CD14-positive monocyte (primary cell): Measurements from ENCODE around the gene MUS81. TPM values are rescaled to one million over a fixed set of nuclear protein-coding genes. Genes with fewer than 3 reads are reported as not detected.

Experiments used
- DNase-seq, 3 donors: peaks; one replicate each; pipeline ENCODE4 v3.0.0-alpha.2; 2011 to 2022
- H2AFZ ChIP-seq: 2 replicates; pipeline ENCODE4 v1.6.0; 2012; ENCODE audit warnings: mild to moderate bottlenecking, low read depth, low read length, inconsistent platforms; ENCODE audit not compliant: insufficient read depth, poor library complexity, severe bottlenecking
- H3K27ac ChIP-seq, 2 donors: 1 replicate in 1 of 2; 2 replicates in 1 of 2; pipeline ENCODE4 v1.5.1; 2012 to 2013; ENCODE audit warnings: low read length in 2 of 2, control low read depth in 1 of 2, inconsistent platforms in 1 of 2, low read depth in 1 of 2, mild to moderate bottlenecking in 1 of 2
- H3K27me3 ChIP-seq, 2 donors: one replicate each; pipeline versions ENCODE4 v1.6.0 to v1.6.1; 2011 to 2013; ENCODE audit warnings: low read length in 2 of 2; ENCODE audit not compliant: control insufficient read depth in 2 of 2, insufficient read depth in 2 of 2
- H3K36me3 ChIP-seq, 2 donors: replicated peaks in 1 of 2; 1 replicate in 1 of 2; 2 replicates in 1 of 2; pipeline versions ENCODE4 v1.5.1 to v1.6.1; 2012 to 2013; ENCODE audit warnings: low read length in 2 of 2, control low read depth in 1 of 2, inconsistent platforms in 1 of 2, mild to moderate bottlenecking in 1 of 2; ENCODE audit not compliant: insufficient read depth in 2 of 2, control insufficient read depth in 1 of 2
- H3K4me1 ChIP-seq, 2 donors: 1 replicate in 1 of 2; 2 replicates in 1 of 2; pipeline versions ENCODE4 v1.5.1 to v1.6.1; 2012 to 2013; ENCODE audit warnings: low read length in 2 of 2, control low read depth in 1 of 2, inconsistent platforms in 1 of 2, mild to moderate bottlenecking in 1 of 2, moderate library complexity in 1 of 2; ENCODE audit not compliant: insufficient read depth in 2 of 2, control insufficient read depth in 1 of 2
- H3K4me2 ChIP-seq: replicated peaks from 2 replicates; pipeline ENCODE3; 2012; ENCODE audit warnings: low read length, moderate library complexity, mild to moderate bottlenecking; ENCODE audit not compliant: poor library complexity, severe bottlenecking; ENCODE audit errors: extremely low read depth
- H3K4me3 ChIP-seq, 3 experiments: fragments of 200-600 bp in 1 of 3; sonication (generic) in 1 of 3; replicated peaks in 1 of 3; 1 replicate in 2 of 3; 2 replicates in 1 of 3; pipeline ENCODE4 v1.5.1; 2011 to 2013; ENCODE audit warnings: low read length in 3 of 3, mild to moderate bottlenecking in 3 of 3, control low read depth in 2 of 3, low read depth in 2 of 3, inconsistent platforms in 1 of 3, moderate library complexity in 1 of 3
- H3K79me2 ChIP-seq: 2 replicates; pipeline ENCODE4 v1.6.0; 2012; ENCODE audit warnings: mild to moderate bottlenecking, control low read depth, inconsistent platforms, low read length, moderate library complexity; ENCODE audit not compliant: insufficient read depth
- H3K9ac ChIP-seq: 2 replicates; pipeline ENCODE4 v1.6.0; 2017; ENCODE audit warnings: low read length, mild to moderate bottlenecking; ENCODE audit not compliant: insufficient read depth, poor library complexity, severe bottlenecking
- H3K9me3 ChIP-seq, 2 donors: replicated peaks in 1 of 2; 1 replicate in 1 of 2; 2 replicates in 1 of 2; pipeline versions ENCODE4 v1.5.1 to v1.6.1; 2012 to 2013; ENCODE audit warnings: low read length in 2 of 2, control low read depth in 1 of 2; ENCODE audit not compliant: control insufficient read depth in 1 of 2, insufficient read depth in 1 of 2
- H4K20me1 ChIP-seq: 2 replicates; pipeline ENCODE4 v1.6.0; 2012; ENCODE audit warnings: mild to moderate bottlenecking, low read length, control low read depth, moderate library complexity; ENCODE audit not compliant: insufficient read depth
- H3K27ac Mint-ChIP-seq, 7 donors: one replicate each; pipeline ENCODE4 v1.8.0; 2020; ENCODE audit warnings: mild to moderate bottlenecking in 7 of 7, mixed read lengths in 7 of 7, moderate library complexity in 6 of 7, inconsistent platforms in 2 of 7
- H3K27me3 Mint-ChIP-seq, 3 donors: one replicate each; pipeline ENCODE4 v1.8.0; 2021 to 2022; ENCODE audit warnings: low read depth in 3 of 3, mild to moderate bottlenecking in 3 of 3, mixed read lengths in 3 of 3, moderate library complexity in 3 of 3, inconsistent platforms in 1 of 3
- H3K36me3 Mint-ChIP-seq, 2 donors: one replicate each; pipeline ENCODE4 v1.8.0; 2020; ENCODE audit warnings: mixed read lengths in 2 of 2, inconsistent platforms in 1 of 2, mild to moderate bottlenecking in 1 of 2
- H3K4me1 Mint-ChIP-seq: one replicate; pipeline ENCODE4 v1.8.0; 2020; ENCODE audit warnings: mild to moderate bottlenecking, mixed read lengths
- H3K4me3 Mint-ChIP-seq, 2 donors: one replicate each; pipeline ENCODE4 v1.8.0; 2020; ENCODE audit warnings: mild to moderate bottlenecking in 2 of 2, mixed read lengths in 2 of 2, moderate library complexity in 1 of 2
- H3K9me3 Mint-ChIP-seq, 7 donors: one replicate each; pipeline ENCODE4 v1.8.0; 2020 to 2022; ENCODE audit warnings: mixed read lengths in 7 of 7, mild to moderate bottlenecking in 6 of 7, moderate library complexity in 6 of 7, inconsistent platforms in 2 of 7
- CTCF ChIP-seq: fragments of 200-600 bp; IDR thresholded peaks from one replicate; pipeline ENCODE4 v1.8.0; 2022; ENCODE audit warnings: antibody characterized with exemption, mild to moderate bottlenecking
- WGBS: methylation state at CpG from one replicate; pipeline ENCODE4 v1.1.5; 2013; ENCODE audit warnings: missing lambda C conversion rate; ENCODE audit not compliant: insufficient coverage; 5-methylcytosine and 5-hydroxymethylcytosine counted together
- intact Hi-C, 2 donors: fragments of 100-400 bp; cut with micrococcal nuclease; formaldehyde crosslinking; loops; one replicate each; pipeline versions ENCODE4 v1.15.0 to v1.15.1; 2023
- polyA plus RNA-seq, 3 donors: library from polyadenylated mRNA; depleted of rRNA in 1 of 3; unstranded in 2 of 3; stranded (reverse) in 1 of 3; fragments of 300-500 nt in 2 of 3; fragments of >200 nt in 1 of 3; fragmentation: Illumina TruSeq in 2 of 3; gene quantifications; 1 replicate in 2 of 3; 2 replicates in 1 of 3; pipeline ENCODE4 v1.2.3, GENCODE V29; 2012 to 2021

MUS81 gene
- polyA plus RNA-seq, 3 donors: 15.0 to 87.5 (median 16.4) TPM

GRCh38 chr11:65872586-65873317, 12.5 kb downstream of the MUS81 start, which contains the start of gene EFEMP2:
EFEMP2 (minus strand) TSS chr11:65872800; CDS start chr11:65872354, 446 bp downstream.
- H3K4me1 ChIP-seq: peaks cover 20 to 36% of the 10 kb centered on the region in 2 donors
- peak within 1 kb of the TSS; percentile 61 for H3K9ac ChIP-seq
- 1% methylated on average over 63 of the region's 69 CpGs for WGBS
- H3K27ac Mint-ChIP-seq: peak within 1 kb of the TSS; percentile 78 to 96 (median 83)
- no peak for TF ChIP-seq CTCF
- H4K20me1 ChIP-seq: no peaks in the 10 kb centered on the region
- H3K4me3 Mint-ChIP-seq: peak within 1 kb of the TSS; percentile 91 to 97
- H3K79me2 ChIP-seq: no peaks in the 10 kb centered on the region
- peaks cover 8 to 32% (median 29%) of the 10 kb centered on the region in 3 donors for H3K27me3 Mint-ChIP-seq
- H3K27ac ChIP-seq: peak within 1 kb of the TSS in 1 of 2 donors; percentile 60
- H3K4me1 Mint-ChIP-seq: peaks cover 21% of the 10 kb centered on the region
- H3K9me3 Mint-ChIP-seq: peaks cover 0 to 4% (median 0%) of the 10 kb centered on the region in 7 donors
- no peaks in the 10 kb centered on the region for H3K36me3 ChIP-seq
- peaks cover 0 to 3% of the 10 kb centered on the region in 2 donors for H3K36me3 Mint-ChIP-seq
- H3K9me3 ChIP-seq: no peaks in the 10 kb centered on the region
- H2AFZ ChIP-seq: peak within 1 kb of the TSS; percentile 68
- intact Hi-C loops: loop anchor here in 1 of 2 donors (2.0 kb wide), 1 partner anchor 14 kb away; the partner anchor contains the start of gene CFL1
- peak in 2 of 3 donors; percentile 33 to 53 for DNase-seq
- H3K27me3 ChIP-seq: no peaks in the 10 kb centered on the region
- H3K4me2 ChIP-seq: peak within 1 kb of the TSS; percentile 97
- H3K4me3 ChIP-seq: peak within 1 kb of the TSS; percentile 46 to 79 (median 58)

GRCh38 chr11:65873318-65874156, 13.3 kb downstream of the MUS81 start:
- Histone ChIP-seq H3K4me2 (peak overlapping the region; percentile 97), H3K4me3 (peak overlapping the region; percentile 46 to 79 (median 58)), H3K9me3 (no peaks in the 10 kb centered on the region), H4K20me1 (no peaks in the 10 kb centered on the region), H3K79me2 (no peaks in the 10 kb centered on the region), H3K9ac (peak overlapping the region; percentile 61), H3K4me1 (peaks cover 20 to 35% of the 10 kb centered on the region in 2 donors), H3K27ac (peak overlapping the region in 1 of 2 donors; percentile 60), H2AFZ (peak overlapping the region; percentile 68), H3K27me3 (no peaks in the 10 kb centered on the region), H3K36me3 (no peaks in the 10 kb centered on the region)
- Mint-ChIP-seq H3K4me1 (peaks cover 24% of the 10 kb centered on the region), H3K4me3 (peak overlapping the region; percentile 91 to 97), H3K27ac (peak overlapping the region; percentile 78 to 96 (median 83)), H3K27me3 (peaks cover 8 to 30% (median 27%) of the 10 kb centered on the region in 3 donors), H3K36me3 (no peaks in the 10 kb centered on the region), H3K9me3 (peaks cover 0 to 4% (median 0%) of the 10 kb centered on the region in 7 donors)
- intact Hi-C loops: loop anchor here in 1 of 2 donors (2.0 kb wide), 1 partner anchor 15 kb away; the partner anchor contains the start of gene CFL1
- peak; percentile 92 to 95 (median 92) for DNase-seq
- 0% methylated on average over 35 of the region's 54 CpGs for WGBS
- TF ChIP-seq CTCF: no peak
